ENCODE data around the gene KCNS1.
A peak's percentile ranks its signal among the peaks of the same experiment; 100 is the strongest.

Gene KCNS1

DNA sequence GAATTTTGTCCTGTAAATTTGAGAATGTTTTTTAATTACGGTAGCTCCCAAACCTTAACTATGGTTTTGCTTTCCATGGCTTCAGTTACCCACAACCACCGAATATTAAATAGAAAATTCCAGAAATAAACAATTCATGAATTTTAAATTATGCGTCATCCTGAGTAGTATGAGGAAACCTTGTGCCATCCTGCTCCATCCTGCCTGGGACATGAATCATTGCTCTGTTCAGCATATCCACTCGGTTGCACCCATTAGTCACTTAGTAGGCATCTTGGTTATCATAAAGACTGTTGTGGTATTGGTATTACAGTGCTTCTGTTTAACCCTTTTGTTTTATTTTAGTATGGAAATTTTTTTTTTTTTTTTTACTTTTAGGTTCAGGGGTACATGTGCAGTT lies 39.7 kb downstream of the KCNS1 start:
- no peaks in the 10 kb centered on the region for H3K27me3 ChIP-seq
- no peak overlapping the region for H3K4me3 ChIP-seq (ENCODE audit: low read depth in 1 of 2, low read length in 1 of 2)
- peaks cover 51% of the 10 kb centered on the region for H3K36me3 ChIP-seq
- no peaks in the 10 kb centered on the region for H3K9me3 ChIP-seq
- H3K27ac ChIP-seq, result peak overlapping the region; percentile 32
- peaks cover 11 to 15% of the 10 kb centered on the region in 2 experiments for H3K4me1 ChIP-seq (ENCODE audit: control insufficient read depth in 1 of 2, insufficient read depth in 1 of 2, low read depth in 1 of 2, low read length in 1 of 2)
- TF ChIP-seq CTCF (IDR thresholded peaks at IDR 0.05), result no peak

DNA sequence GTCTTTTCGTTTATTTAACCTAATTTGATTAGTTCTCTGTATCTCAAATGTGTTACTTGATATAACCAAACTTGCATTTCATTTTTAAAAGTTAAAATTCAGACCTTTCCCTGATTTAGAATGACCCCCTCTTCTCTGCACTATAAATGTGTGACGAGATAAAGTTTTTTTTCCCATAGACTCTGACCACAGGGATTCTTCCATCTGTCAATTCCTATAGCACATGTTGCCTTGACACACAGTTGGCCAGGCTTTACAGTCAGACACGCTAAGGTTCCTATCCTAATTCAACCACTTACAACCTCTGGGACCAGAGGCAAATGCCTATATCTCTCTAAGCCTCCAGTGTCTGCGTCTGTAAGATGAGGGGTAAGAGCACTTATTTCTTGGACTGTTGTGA lies 40.6 kb downstream of the KCNS1 start:
- H3K9me3 ChIP-seq, result no peaks in the 10 kb centered on the region
- H3K4me1 ChIP-seq (ENCODE audit: control insufficient read depth in 1 of 2, insufficient read depth in 1 of 2, low read depth in 1 of 2, low read length in 1 of 2), result peaks cover 6 to 7% of the 10 kb centered on the region in 2 experiments
- TF ChIP-seq CTCF (IDR thresholded peaks at IDR 0.05), result no peak
- no peak overlapping the region for H3K4me3 ChIP-seq (ENCODE audit: low read depth in 1 of 2, low read length in 1 of 2)
- H3K27ac ChIP-seq, result peak overlapping the region; percentile 32
- no peaks in the 10 kb centered on the region for H3K27me3 ChIP-seq
- peaks cover 57% of the 10 kb centered on the region for H3K36me3 ChIP-seq

GRCh38 chr20:45059022-45059728 lies 41.8 kb downstream of the KCNS1 start:
- Histone ChIP-seq H3K9me3 (no peaks in the 10 kb centered on the region), H3K36me3 (peaks cover 65% of the 10 kb centered on the region), H3K4me1 (ENCODE audit: control insufficient read depth in 1 of 2, insufficient read depth in 1 of 2, low read depth in 1 of 2, low read length in 1 of 2) (no peaks in the 10 kb centered on the region), H3K4me3 (ENCODE audit: low read depth in 1 of 2, low read length in 1 of 2) (no peak overlapping the region), H3K27ac (no peak overlapping the region), H3K27me3 (no peaks in the 10 kb centered on the region)
- no peak for TF ChIP-seq CTCF (IDR thresholded peaks at IDR 0.05)

- no peak for TF ChIP-seq CTCF (IDR thresholded peaks at IDR 0.05)
- Histone ChIP-seq H3K9me3 (no peaks in the 10 kb centered on the region), H3K27ac (no peak overlapping the region), H3K27me3 (no peaks in the 10 kb centered on the region), H3K36me3 (peaks cover 72% of the 10 kb centered on the region), H3K4me1 (ENCODE audit: control insufficient read depth in 1 of 2, insufficient read depth in 1 of 2, low read depth in 1 of 2, low read length in 1 of 2) (no peaks in the 10 kb centered on the region), H3K4me3 (ENCODE audit: low read depth in 1 of 2, low read length in 1 of 2) (no peak overlapping the region)
These were observed 42.6 kb downstream of the KCNS1 start for GRCh38 chr20:45058168-45058850.

DNA sequence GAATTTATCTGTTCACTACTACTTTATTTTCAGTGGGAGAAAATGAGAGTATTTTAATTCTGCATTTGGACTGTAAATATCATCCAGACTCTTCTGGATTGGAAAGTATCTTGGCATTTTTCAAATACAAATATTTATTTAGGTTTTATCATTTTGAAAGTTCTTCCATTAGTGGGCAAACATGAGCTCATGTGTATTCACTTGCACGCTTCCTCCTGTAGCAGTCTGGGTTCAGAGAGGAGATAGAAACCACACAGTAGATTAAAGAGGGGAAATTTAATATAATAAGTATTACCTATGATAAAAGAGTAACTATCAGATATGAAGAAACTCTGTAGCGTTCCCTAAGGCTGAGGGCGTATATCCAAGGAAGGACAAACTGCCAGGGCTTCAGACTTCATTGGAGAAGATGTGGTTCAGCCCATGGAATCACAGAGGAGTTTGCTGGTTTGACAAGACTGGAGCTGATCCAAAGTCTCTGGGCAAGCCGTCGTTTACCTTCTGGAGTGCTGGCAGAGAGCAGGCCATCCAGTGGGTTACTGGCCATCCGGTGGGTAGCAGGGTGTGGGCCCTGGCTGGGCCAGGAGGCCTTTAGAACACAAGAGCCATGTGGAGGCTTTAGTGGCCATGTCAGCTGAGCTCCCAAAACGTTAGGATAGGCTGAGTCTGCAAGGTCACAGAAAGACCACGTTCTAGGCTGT lies 44.3 kb downstream of the KCNS1 start:
- Histone ChIP-seq H3K27me3 (no peaks in the 10 kb centered on the region), H3K27ac (no peak overlapping the region), H3K4me3 (ENCODE audit: low read depth in 1 of 2, low read length in 1 of 2) (no peak overlapping the region), H3K4me1 (ENCODE audit: control insufficient read depth in 1 of 2, insufficient read depth in 1 of 2, low read depth in 1 of 2, low read length in 1 of 2) (no peaks in the 10 kb centered on the region), H3K36me3 (peaks cover 71% of the 10 kb centered on the region), H3K9me3 (no peaks in the 10 kb centered on the region)
- TF ChIP-seq CTCF (IDR thresholded peaks at IDR 0.05), result no peak

Data from neutrophil (primary cell).